Endometrium (tissue), 2 donors: Measurements from ENCODE around the gene ROR2.
"Not testable (repeated sequence)": the region's sequence is repeated elsewhere in the genome, so short reads cannot be mapped to it uniquely, and the experiment has no call there.

Source experiments
- FAIRE-seq: peaks from 2 replicates; lab custom pipeline; 2012; peaks lifted over from hg19 to GRCh38; lab: Jason Lieb, UNC
- donor health status: control.
- donor health status: control.

The ROR2 gene

DNA sequence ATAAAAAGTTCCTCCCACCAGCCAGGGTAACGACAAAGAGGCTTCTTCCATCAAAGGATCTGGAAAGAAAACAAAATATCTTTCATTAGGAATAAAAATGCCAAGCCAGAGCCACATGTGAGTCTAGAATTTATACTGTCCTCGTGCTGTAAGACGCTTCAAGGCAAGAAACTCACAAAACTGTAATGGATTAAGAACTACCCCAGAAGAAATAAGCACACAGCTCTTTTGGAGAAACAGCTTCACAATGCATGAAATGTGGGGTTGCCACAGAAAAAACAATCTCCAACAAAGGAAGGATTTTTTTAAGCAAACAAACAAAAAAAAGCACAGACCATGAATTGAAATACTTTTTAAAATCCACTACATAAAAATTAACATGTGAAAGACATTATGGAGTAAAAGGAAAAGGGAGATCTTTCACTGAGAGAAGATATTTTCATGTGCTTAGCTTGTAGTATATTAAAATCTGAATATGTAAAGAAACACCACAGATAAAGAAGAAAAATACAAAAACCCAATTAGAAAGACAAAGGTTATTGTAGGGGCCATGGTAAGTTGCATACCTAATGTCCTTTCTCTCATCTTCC lies 385.9 kb downstream of the ROR2 start:
- no peak for FAIRE-seq

DNA sequence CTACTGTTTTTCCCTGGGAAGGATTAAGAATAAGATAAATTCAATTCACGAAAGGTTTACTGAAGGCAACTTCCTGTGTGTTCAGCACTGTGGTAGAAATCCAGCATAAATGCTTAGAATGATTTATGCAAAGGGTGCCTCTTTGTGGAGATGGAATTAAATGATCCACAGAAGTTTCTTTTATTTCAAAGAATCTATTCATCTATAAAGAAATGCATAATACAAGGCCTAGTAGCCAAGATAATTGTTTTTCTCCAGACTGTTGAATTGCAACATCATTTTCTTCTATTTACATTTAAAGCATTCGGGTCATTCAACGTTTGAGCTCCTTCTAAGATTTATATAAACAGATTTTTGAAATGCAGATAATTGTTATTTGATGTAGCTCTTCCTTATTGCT lies 387.6 kb downstream of the ROR2 start:
- FAIRE-seq = no peak

- FAIRE-seq = no peak
These were observed 389.7 kb downstream of the ROR2 start for GRCh38 chr9:91560301-91560700.

GRCh38 chr9:91558879-91559278 lies 391.1 kb downstream of the ROR2 start:
- no peak for FAIRE-seq

DNA sequence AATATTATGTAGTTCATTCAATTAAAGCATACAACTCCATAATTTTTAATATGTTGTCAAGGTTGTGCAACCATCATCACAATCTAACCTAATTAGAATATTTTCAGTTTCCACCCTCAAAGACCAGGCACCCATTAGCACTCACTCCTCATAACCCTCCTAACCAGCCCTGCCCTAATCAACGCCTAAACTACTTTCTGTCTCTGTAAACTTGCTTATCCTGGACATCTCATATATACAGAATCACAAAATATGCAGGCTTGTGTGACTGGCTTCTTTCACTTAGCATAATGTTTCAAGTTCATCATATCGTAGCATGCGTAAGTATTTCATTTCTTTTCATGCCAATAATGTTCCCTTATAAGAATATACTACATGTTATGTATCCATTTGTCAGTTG lies 391.6 kb downstream of the ROR2 start:
- no peak for FAIRE-seq

GRCh38 chr9:91557327-91557726 lies 392.7 kb downstream of the ROR2 start:
- peak; percentile 55 for FAIRE-seq

GRCh38 chr9:91555132-91555531 lies 394.9 kb downstream of the ROR2 start:
- FAIRE-seq = no peak

DNA sequence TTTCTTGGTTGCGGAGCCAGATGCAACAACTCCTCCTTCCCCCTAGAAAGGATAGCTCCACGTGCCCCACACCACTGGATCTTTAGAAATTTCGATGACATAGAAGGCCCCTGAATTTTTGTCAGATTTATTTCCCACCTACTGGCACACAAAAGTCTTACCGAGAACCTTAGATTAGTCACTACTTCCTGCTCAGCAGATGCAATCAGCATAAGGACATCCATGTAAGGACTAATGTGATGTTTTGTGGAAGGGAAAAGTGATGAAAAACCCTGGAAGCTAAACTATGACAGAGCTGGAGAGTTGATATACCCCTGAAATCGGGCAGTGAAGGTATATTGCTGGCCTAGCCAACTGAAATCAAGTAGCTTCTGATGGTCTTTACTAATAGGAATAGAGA lies 400.9 kb downstream of the ROR2 start:
- FAIRE-seq = no peak

DNA sequence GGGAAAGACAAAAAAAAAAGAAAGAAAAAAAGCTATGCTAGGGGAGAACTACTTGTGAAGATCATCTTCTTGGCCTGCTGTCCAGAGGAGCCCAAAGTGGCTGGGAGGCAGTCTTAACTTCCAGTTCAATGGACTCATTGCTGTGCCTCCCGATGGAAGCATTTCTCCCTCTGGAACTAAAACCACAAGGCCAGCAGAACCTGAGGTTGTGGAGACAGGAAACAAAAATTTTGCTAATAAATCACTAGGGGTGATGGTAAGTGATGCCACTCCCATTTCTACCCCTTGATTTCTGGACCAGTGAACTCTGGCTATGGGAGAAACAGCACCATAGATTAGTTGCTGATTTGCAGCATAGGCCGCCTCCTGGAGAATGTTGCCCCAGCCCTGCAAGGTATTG lies 402.9 kb downstream of the ROR2 start:
- no peak for FAIRE-seq

- no peak for FAIRE-seq
These were observed 403.5 kb downstream of the ROR2 start for GRCh38 chr9:91546574-91546973.

- FAIRE-seq = no peak
These were observed 408.3 kb downstream of the ROR2 start for GRCh38 chr9:91541734-91542133.

- FAIRE-seq = peak; percentile 53
These were observed 409.5 kb downstream of the ROR2 start for GRCh38 chr9:91540506-91540905.

GRCh38 chr9:91536211-91536691 lies 413.8 kb downstream of the ROR2 start:
- FAIRE-seq = no peak

DNA sequence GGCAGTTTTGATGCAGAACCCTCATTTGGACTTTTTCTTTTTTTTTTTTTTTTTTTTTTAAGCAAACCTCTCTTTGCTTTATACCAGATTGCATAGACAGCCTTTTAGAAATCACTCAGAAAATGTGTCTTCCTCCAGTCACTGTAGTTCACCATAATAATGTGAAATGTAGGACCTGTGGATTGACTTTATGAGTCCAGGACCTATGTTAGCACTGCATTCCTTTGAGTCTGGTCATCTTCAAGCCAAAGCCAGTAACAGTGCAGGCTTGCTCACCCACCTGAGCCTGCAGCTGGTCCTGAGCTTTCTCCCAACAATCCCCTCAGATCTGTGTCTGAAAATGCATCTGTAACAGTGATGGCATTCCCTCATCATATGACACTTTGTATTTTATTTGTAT lies 415.7 kb downstream of the ROR2 start:
- no peak for FAIRE-seq

- FAIRE-seq = no peak
These were observed 416.6 kb downstream of the ROR2 start for GRCh38 chr9:91533382-91533781.

DNA sequence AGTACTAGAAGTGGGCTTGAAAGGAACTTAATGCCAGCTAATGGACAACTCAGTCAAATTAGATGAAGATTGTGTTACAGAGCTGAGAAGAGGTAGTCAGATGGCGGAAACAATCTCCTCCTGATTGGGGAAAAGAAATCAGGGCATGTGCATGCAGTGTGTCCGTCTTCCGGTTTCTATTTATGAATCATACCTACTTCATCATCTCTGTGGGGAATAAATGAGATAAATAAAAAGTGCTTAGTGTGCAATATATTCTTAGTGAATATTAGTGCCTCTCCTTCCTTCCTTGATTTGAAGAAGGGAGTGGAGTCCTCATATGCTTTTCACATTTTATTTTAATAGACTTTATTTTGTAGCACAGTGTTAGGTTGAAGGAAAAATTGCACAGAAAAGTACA lies 417.7 kb downstream of the ROR2 start:
- no peak for FAIRE-seq

DNA sequence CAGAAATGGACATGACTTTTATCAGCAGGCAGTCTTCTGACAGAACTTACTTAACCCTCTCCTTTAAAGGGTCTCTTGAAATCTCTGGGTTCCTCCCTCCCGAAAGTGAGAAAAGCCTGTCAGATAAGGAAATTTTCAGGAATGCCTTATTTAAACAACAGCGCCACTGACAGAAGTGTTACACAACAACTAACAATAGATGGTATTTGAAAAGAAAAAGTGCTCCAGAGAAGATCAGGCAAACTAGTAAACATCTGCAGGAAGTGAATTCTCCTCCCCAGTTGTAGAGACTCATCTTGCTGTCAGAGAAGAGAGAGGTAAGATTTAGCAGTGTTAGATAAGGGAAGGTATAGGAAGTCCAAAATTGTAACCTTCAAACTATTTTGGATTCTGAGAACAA lies 419.2 kb downstream of the ROR2 start:
- no peak for FAIRE-seq

DNA sequence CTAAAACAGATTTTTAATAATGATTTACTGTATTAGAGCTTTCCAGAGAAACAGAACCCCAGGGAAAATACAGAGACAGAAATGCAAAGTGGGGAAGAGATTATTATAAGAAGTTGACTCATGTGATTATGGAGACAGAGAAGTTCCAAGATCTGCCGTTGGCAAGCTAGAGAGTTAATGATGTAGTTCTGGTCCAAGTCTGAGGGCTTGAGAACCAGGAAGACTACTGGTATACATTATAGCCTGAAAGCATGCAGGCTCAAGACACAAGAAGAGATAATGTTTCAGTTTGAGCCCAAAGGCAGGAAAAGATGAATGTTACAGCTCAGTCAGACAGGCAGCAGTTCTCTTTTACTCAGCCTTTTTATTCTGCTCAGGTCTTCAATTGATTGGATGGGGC lies 427.5 kb downstream of the ROR2 start:
- no peak for FAIRE-seq

DNA sequence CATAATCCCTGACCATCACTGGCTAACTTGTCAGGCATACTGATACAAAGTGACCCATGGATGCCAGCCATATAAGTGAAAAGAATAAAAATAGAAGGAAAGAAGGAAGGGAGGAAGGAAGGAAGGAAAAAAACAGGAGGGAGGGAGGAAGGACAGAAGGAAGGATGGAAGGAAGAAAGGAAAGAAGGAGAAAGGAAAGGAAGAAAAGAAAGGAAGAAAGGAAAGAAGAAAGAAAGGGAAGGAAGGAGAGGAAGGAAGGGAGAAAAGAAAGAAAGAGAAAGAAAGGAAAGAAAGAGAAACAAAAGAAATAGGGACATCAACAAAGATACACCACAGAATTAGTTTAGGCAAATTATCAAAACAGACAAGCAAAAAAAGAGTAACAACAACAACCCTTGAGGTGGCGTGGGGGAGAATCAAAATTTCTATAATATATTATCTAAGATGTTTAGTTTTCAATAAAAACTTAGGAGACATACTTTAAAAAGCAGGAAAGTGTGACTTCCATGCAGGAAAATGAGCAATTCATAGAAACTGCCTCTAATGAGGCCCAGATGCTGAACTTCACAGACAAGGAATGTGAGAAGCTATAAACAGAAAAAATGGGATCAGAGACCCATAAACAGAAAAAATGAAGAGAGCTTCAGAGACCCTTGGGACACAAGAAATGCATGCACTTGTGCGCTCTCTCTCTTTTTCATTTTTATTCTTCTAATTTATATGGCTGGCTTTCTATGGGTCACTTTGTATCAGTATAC lies 430.3 kb downstream of the ROR2 start:
- FAIRE-seq = peak; percentile 33

- FAIRE-seq = no peak
These were observed 431.6 kb downstream of the ROR2 start for GRCh38 chr9:91518462-91518861.

- no peak for FAIRE-seq
These were observed 432.2 kb downstream of the ROR2 start for GRCh38 chr9:91517801-91518200.

- not testable (repeated sequence) for FAIRE-seq
These were observed 432.7 kb downstream of the ROR2 start for GRCh38 chr9:91517332-91517731.

GRCh38 chr9:91516777-91517176 lies 433.3 kb downstream of the ROR2 start:
- FAIRE-seq = no peak

GRCh38 chr9:91516081-91516480 lies 433.9 kb downstream of the ROR2 start:
- FAIRE-seq = no peak
